Testis (tissue), 2 donors: ENCODE data around the gene CYP4F2.

Experiments
- POLR2A ChIP-seq: fragments of 450-650 bp; IDR thresholded peaks from one replicate; pipeline ENCODE4 v1.6.1; 2017; ENCODE audit warnings: antibody characterized with exemption, mild to moderate bottlenecking, moderate library complexity
- TF ChIP-seq, protein P1 (sequence below), 3 experiments: fragments of 450-650 bp in 2 of 3; fragments of 200-600 bp in 1 of 3; sonication (generic) in 1 of 3; IDR thresholded peaks; one replicate each; pipeline ENCODE4 v1.5.1; 2016 to 2019; ENCODE audit warnings: antibody characterized with exemption in 3 of 3, mild to moderate bottlenecking in 2 of 3, moderate library complexity in 1 of 3

DNA sequence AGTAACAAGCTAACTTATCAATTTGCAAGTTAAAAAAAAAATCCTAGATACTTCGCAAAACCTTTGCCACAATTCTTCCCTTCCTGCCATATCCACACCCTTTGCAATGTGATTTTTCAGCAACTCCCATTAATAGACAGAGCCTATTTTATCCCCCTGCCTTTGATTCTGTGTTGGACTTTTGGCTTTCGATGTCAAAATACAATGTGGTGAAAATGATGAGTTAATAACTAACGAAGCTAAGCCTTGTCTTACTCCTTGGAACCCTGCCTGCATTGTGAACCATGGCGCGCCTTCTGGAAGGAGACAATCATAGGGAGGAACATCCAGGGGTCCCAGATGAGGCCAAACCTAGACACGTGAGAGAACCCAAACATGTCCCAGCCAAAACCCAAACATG, 6.4 kb downstream of the CYP4F2 start:
- no peak for TF ChIP-seq POLR2A
- TF ChIP-seq, protein P1, sequence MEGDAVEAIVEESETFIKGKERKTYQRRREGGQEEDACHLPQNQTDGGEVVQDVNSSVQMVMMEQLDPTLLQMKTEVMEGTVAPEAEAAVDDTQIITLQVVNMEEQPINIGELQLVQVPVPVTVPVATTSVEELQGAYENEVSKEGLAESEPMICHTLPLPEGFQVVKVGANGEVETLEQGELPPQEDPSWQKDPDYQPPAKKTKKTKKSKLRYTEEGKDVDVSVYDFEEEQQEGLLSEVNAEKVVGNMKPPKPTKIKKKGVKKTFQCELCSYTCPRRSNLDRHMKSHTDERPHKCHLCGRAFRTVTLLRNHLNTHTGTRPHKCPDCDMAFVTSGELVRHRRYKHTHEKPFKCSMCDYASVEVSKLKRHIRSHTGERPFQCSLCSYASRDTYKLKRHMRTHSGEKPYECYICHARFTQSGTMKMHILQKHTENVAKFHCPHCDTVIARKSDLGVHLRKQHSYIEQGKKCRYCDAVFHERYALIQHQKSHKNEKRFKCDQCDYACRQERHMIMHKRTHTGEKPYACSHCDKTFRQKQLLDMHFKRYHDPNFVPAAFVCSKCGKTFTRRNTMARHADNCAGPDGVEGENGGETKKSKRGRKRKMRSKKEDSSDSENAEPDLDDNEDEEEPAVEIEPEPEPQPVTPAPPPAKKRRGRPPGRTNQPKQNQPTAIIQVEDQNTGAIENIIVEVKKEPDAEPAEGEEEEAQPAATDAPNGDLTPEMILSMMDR (IDR thresholded peaks at IDR 0.05) = no peak
